ENCODE measurements around the gene WWC2.

WWC2 gene

GRCh38 chr4:183329244-183329643, 230.2 kb downstream of the WWC2 start:
- no peak for DNase-seq (ENCODE audit: low read depth in 2 of 2)

DNA sequence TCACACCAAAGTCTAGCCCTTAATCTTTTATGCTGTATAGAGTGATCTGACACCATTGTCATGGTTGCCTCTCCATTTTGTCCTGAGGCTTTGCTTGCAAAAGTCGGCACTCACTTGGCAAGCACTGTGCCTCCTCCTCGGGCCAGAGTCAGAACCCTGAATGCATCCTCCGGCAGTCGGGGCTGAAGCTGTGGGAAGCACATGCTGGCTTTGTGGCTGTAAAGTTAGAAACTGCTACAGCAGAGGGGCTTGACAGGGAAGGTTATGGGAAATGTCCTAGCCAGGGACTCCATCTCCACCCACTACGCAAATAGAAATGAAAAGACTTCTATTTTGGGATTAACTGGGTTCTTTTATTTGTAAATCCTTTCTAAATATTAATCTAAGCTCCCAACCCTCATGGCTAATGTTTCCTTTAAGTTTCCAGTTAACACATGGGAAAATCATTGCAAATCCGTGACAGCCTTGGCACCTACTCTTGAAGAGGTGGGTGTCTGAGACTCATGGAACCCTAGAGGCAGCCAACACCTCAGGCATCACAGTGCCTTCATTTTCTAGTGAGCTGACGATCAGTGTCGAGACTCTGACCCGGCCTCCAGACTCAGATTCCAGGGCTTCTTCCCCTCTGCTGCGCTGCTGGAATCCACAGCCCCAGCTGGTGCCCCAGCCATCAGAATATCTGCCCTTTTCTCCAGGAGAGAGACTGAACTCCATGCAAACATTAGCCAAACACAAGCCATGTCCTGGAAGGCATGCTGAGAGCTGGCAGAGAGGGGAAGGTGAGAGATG, 231.1 kb downstream of the WWC2 start:
- DNase-seq (ENCODE audit: low read depth in 2 of 2), result no peak

DNA sequence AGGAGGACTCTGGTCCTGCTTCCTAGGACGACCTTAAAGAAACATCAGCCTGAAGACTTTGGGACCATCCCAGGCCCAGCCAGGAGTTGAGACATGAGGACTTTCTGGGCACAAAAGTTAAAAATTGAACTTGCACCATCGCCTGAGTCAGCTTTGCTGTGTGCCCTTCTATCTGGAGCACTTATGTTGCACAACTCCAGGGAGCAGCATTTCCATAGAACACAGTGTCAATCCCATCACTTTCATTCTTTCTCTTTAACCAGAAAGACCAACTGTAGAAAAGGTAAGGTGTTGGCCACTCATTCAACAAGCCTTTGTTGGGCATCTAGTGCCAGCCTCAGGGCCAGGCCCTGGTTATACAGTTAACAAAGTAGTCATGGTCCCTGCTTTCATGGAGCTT, 231.8 kb downstream of the WWC2 start:
- DNase-seq (ENCODE audit: low read depth in 2 of 2), result no peak

- DNase-seq (ENCODE audit: low read depth in 2 of 2), result no peak
Measured at GRCh38 chr4:183332447-183332846, 233.4 kb downstream of the WWC2 start.

DNA sequence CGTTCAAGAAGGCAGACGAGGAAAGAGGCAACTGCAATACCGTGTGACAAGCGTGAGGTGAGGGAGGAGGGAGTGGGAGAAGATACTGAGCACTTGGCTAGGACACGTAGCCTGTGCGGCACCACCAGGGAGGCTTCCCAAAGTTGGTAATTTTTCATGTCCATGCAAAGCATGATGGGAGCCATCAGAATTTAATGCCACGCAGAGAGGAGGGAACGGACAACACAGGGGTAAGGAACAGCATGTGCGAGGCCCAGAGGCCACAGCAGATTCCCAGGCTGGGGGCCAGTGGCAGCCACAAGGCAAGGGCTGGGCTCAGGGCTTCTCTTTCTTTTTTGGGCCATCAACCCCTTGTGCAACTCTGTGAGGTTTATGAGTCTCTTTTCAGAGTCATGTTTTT, 234.1 kb downstream of the WWC2 start:
- no peak for DNase-seq (ENCODE audit: low read depth in 2 of 2)

DNA sequence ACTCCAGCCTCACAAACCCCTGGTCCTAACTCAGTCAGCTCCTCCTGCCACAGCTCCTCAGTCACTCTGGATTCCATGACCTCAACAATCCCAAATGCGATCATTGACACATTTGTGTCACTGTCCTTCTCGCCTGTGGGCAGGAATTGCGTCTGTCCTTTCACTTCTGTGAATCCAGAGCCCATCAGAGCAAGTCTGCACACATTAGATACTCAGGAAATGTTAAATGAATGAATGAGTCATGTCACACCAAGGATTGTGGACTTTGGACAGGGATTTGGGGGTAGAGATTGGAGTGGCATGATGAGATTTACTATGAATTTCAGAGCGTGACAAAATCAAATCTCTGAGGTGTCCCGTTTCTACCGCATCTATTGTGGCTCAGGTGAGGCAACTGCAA, 234.9 kb downstream of the WWC2 start:
- no peak for DNase-seq (ENCODE audit: low read depth in 2 of 2)

DNA sequence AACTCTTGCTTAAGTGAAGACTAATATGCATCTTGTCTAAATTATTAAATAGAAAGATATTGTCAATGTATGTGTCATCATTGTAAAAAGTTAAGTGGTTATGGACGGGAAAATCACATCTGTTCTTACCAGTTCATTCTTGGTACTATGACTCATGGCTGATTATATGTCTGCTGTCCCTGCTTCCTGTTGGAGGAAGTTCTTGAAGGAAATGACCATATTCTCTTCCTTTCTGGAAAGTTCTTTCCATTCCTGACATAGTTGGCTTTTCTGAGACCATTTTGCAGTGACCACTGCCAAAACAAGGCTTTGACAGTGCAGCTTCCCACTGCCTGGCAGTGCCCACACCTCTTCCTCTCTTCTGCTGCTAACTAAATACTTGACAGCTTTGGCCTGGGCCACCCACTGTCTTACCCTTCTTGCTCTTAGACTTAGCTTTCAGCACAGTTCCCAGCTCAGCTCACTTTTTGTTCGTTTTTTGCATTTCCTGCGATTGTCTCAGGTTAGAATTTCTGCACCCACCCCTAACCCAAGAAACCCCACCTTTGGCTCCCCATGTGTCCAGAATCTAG, 236.4 kb downstream of the WWC2 start:
- peak; percentile 80 to 82 for DNase-seq (ENCODE audit: low read depth in 2 of 2)

GRCh38 chr4:183337349-183337748, 238.3 kb downstream of the WWC2 start:
- no peak for DNase-seq (ENCODE audit: low read depth in 2 of 2)

DNA sequence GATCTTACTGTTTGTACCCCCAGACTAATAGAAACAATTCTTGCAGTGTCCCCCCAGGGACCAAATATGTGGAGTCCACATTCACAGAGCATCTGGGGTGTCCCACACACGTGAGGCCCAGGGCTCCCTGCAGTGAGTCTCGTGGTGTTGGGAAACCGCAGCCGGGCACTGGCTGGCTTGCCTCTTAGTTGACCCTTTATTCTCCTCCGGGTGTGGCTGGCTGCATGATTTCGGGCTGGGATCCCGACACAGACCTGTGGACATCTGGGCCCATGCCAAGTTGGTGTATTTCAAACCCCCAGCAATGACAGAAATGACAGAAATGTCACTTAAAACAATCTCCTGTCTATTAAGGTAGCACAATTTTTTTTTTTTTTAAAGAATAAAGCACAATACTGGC, 238.8 kb downstream of the WWC2 start:
- DNase-seq (ENCODE audit: low read depth in 2 of 2), result no peak

GRCh38 chr4:183342541-183343533, 243.8 kb downstream of the WWC2 start:
- no peak for DNase-seq (ENCODE audit: low read depth in 2 of 2)

- no peak for DNase-seq (ENCODE audit: low read depth in 2 of 2)
Measured at GRCh38 chr4:183343730-183344129, 244.7 kb downstream of the WWC2 start.

DNA sequence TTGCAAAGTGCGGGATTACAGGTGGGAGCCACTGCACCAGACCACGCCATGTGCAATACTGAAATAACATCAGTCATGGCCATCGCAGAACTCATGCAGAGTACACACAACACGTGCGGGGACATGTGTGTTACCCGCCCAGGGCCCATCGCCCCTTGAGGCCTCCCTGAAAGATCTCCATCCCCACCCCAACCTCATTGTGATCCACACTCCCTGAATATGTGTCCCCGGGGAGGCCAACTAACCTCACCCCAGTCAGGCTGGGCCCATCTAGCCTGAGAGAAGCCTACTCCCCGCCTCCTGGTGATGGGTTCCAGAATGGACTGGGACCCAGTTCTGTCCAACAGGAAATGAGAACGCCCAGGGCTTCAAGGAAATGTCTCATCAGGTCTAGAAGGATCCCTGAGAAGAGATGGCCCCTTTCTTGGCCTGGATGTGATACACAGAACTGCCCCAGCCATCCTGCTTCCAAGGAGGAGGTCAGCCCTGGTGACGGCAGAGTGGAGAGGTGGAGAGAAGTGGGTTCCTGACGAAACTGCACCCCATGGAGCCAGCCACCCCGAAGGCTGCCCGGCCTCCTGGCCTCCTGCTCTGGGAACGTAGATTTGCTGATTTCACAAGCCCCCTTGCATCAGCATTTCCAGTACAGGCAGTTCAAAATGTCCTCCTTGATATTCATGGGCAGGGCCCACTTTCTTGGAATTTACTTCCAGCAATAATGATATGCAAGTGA, 245.6 kb downstream of the WWC2 start:
- DNase-seq (ENCODE audit: low read depth in 2 of 2), result no peak

GRCh38 chr4:183345261-183345660, 246.2 kb downstream of the WWC2 start:
- DNase-seq (ENCODE audit: low read depth in 2 of 2), result no peak

DNA sequence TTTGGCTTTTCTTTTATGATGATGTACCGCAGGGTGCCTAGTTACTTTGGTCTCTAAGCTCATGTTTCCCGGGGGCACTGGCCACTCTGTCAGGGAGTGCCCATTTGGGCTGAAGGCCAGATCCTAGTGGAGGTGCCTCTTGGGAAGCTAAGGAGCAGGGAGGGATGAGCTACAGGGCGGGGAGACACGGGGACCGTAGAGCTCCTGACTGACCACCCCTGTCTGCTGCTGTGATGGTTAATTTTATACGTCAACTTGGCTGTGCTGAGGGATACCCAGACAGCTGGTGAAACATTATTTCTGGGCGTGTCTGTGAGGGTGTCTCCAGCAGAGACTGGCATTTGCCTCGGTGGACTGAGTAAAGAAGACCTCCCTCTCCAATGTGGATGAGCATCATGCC, 248.1 kb downstream of the WWC2 start:
- no peak for DNase-seq (ENCODE audit: low read depth in 2 of 2)

DNA sequence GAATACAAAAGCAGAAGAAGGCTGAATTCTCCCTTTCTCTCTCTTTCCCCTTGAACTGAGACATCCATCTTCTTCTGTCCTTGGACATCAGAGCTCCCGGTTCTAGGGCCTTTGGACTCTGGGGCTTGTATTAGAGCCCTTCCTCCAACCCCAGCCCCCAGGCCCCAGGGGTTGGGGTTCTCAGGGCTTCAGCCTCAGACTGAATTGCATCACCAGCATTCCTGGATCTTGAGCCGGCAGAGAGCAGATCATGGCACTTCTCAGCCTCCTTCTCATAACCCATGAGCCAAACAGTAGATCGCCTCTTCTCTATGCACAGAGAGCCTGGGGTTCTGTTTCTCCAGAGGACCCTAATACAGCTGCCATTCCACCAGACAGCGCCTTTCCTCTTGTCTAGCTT, 248.5 kb downstream of the WWC2 start:
- DNase-seq (ENCODE audit: low read depth in 2 of 2), result no peak

GRCh38 chr4:183348136-183348535, 249.1 kb downstream of the WWC2 start:
- no peak for DNase-seq (ENCODE audit: low read depth in 2 of 2)

GRCh38 chr4:183348706-183349659, 249.9 kb downstream of the WWC2 start:
- DNase-seq (ENCODE audit: low read depth in 2 of 2), result peak; percentile 97

GRCh38 chr4:183349673-183350072, 250.6 kb downstream of the WWC2 start:
- peak; percentile 93 to 94 for DNase-seq (ENCODE audit: low read depth in 2 of 2)

DNA sequence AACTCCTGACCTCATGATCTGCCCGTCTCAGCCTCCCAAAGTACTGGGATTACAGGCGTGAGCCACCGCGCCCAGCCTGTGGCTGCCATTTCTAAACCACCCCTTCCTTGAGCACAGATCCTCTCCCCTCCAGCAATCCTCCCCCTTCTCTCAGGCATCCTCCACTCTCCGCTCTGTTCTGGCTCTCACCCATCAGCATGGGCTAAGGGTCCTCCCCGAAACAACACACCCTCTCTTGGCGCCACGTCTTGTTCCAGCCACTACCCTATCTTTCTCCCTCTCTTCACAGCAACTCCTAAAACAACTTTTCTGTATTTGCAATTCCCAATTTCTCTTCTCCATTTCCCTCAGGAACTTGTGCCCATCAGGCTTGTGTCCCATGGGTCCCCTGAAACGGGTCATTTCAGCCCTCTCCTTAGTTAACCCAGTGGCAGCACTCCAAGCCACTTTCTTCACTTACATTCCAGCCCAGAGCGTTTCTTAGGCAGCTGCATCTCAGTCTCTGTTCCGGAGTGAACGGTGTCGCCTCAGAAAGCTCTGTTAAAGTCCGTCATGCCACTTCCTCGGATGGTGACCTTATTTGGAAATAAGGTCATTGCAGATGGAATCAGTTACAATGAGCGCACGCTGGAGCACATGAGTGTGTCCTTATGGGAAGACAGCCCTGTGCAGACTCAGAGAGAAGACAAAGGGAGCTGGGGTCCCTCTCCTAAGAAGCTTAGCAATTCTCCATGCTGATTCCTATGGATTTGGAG, 251.4 kb downstream of the WWC2 start:
- DNase-seq (ENCODE audit: low read depth in 2 of 2), result peak; percentile 28 to 32

- DNase-seq (ENCODE audit: low read depth in 2 of 2), result no peak
Measured at GRCh38 chr4:183352546-183352945, 253.5 kb downstream of the WWC2 start.
